Ovary (tissue), 9 donors: ENCODE results near the gene STUM. TPM values are rescaled to one million over a fixed set of nuclear protein-coding genes. Genes with fewer than 3 reads are reported as not detected.

Experiments used
- DNase-seq, 5 donors: peaks; one replicate each; pipeline ENCODE4 v3.0.0-alpha.2; 2019 to 2020
- H3K27ac ChIP-seq, 2 donors: fragments of 200-600 bp; one replicate each; pipeline versions ENCODE4 v1.5.1 to v1.8.0; 2019 to 2022
- H3K27me3 ChIP-seq: fragments of 200-600 bp; one replicate; pipeline ENCODE4 v1.8.0; 2022
- H3K36me3 ChIP-seq: fragments of 200-600 bp; sonication (generic); one replicate; pipeline ENCODE4 v1.5.1; 2019
- H3K4me1 ChIP-seq: one replicate; pipeline ENCODE4 v1.8.1; 2013; ENCODE audit warnings: mild to moderate bottlenecking, moderate library complexity; ENCODE audit not compliant: insufficient read depth
- H3K4me3 ChIP-seq: fragments of 200-600 bp; sonication (generic); one replicate; pipeline ENCODE4 v1.5.1; 2017
- H3K9me3 ChIP-seq, 2 donors: fragments of 200-600 bp in 1 of 2; sonication (generic) in 1 of 2; one replicate each; pipeline versions ENCODE4 v1.5.1 to v1.8.1; 2013 to 2019; ENCODE audit warnings: mild to moderate bottlenecking in 1 of 2, moderate library complexity in 1 of 2
- EP300 ChIP-seq: sonication (generic); formaldehyde crosslinking; IDR thresholded peaks from one replicate; pipeline ENCODE4 v1.6.1; 2017; ENCODE audit warnings: antibody characterized with exemption
- POLR2A ChIP-seq: fragments of 450-650 bp; IDR thresholded peaks from one replicate; pipeline ENCODE4 v1.6.1; 2017; ENCODE audit warnings: antibody characterized with exemption, mild to moderate bottlenecking, moderate library complexity
- WGBS, 3 donors: extraction: QIAGEN DNeasy Blood & Tissue Kit in 1 of 3; methylation state at CpG; one replicate each; pipeline versions ENCODE4 v1.1.5 to v1.1.7; 2013 to 2017; 5-methylcytosine and 5-hydroxymethylcytosine counted together
- intact Hi-C, 4 donors: fragments of 100-400 bp; cut with DNase I; formaldehyde crosslinking; loops; one replicate each; pipeline versions ENCODE4 v1.11.0 to v1.15.1; 2022 to 2023
- polyA plus RNA-seq, 2 donors: library from polyadenylated mRNA; stranded (reverse); fragments of 200-250 nt in 1 of 2; fragments of 350-450 nt in 1 of 2; fragmentation: Illumina TruSeq in 1 of 2; extraction: RNeasy Lipid Tissue Mini Kit (QIAGEN cat#74804) in 1 of 2; gene quantifications; one replicate each; pipeline ENCODE4 v1.2.3, GENCODE V29; 2013 to 2014
- total RNA-seq, 7 donors: library from RNA; depleted of rRNA in 2 of 7; stranded (reverse); fragments of >200 nt in 2 of 7; fragmentation: NEBNext Ultra II Directional in 3 of 7; extraction: Animal tissue kit (Norgen Biotek cat#: 25700) in 3 of 7; gene quantifications; one replicate each; pipeline versions ENCODE4 v1.1.0 to v1.2.4, GENCODE V29; 2016 to 2023
- TF ChIP-seq, protein P1 (sequence below), 3 donors: fragments of 450-650 bp in 2 of 3; fragments of 200-600 bp in 1 of 3; IDR thresholded peaks; one replicate each; pipeline versions ENCODE4 v1.5.1 to v1.8.0; 2016 to 2022; ENCODE audit warnings: antibody characterized with exemption in 3 of 3, mild to moderate bottlenecking in 1 of 3
- donor health status: DM: no; HTN: no; CAD: no; lungs with moderate emphysema.
- donor health status: DM: no; HTN: no; CAD: no.
- donor health status: Bipolar disorder and iron deficiency.
- donor health status: DM: yes; HTN: yes; CAD: no.
- donor health status: DM: no; HTN: no; CAD: no.
- donor health status: DM: yes; HTN: yes; CAD: no.

The STUM gene
- total and polyA plus RNA-seq, 9 donors: 0.24 to 6.1 (median 2.5) TPM

- H3K4me1 ChIP-seq: peaks cover 11% of the 10 kb centered on the region
- no peaks in the 10 kb centered on the region for H3K36me3 ChIP-seq
- peak in 2 of 5 donors; percentile 11 to 27 for DNase-seq
- H3K9me3 ChIP-seq: no peaks in the 10 kb centered on the region
- no peaks in the 10 kb centered on the region for H3K27me3 ChIP-seq
- H3K4me3 ChIP-seq: no peak overlapping the region
- no peak overlapping the region for H3K27ac ChIP-seq
- intact Hi-C loops: loop anchor here in 2 of 4 donors (5.0 kb wide), 1 partner anchor 61 kb away; the partner anchor contains the start of gene STUM (in 2 of the 2)
- WGBS, 3 donors: 91 to 100% (median 96%) methylated on average over 1 of the region's 1 CpG
- TF ChIP-seq EP300 (no peak), POLR2A (no peak)
- TF ChIP-seq, protein P1, sequence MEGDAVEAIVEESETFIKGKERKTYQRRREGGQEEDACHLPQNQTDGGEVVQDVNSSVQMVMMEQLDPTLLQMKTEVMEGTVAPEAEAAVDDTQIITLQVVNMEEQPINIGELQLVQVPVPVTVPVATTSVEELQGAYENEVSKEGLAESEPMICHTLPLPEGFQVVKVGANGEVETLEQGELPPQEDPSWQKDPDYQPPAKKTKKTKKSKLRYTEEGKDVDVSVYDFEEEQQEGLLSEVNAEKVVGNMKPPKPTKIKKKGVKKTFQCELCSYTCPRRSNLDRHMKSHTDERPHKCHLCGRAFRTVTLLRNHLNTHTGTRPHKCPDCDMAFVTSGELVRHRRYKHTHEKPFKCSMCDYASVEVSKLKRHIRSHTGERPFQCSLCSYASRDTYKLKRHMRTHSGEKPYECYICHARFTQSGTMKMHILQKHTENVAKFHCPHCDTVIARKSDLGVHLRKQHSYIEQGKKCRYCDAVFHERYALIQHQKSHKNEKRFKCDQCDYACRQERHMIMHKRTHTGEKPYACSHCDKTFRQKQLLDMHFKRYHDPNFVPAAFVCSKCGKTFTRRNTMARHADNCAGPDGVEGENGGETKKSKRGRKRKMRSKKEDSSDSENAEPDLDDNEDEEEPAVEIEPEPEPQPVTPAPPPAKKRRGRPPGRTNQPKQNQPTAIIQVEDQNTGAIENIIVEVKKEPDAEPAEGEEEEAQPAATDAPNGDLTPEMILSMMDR (IDR thresholded peaks at IDR 0.05): no peak
These were observed 59.3 kb downstream of the STUM start for GRCh38 chr1:226607821-226608220.

- H3K36me3 ChIP-seq: no peaks in the 10 kb centered on the region
- TF ChIP-seq, protein P1 (IDR thresholded peaks at IDR 0.05): peak; percentile 35 to 61 (median 51)
- TF ChIP-seq EP300: no peak
- no peak for TF ChIP-seq POLR2A
- DNase-seq: peak in 4 of 5 donors; percentile 59 to 74 (median 68)
- no peaks in the 10 kb centered on the region for H3K27me3 ChIP-seq
- H3K4me1 ChIP-seq: peaks cover 9% of the 10 kb centered on the region
- WGBS, 3 donors: 67 to 70% (median 70%) methylated on average over 18 of the region's 18 CpGs
- no peak overlapping the region for H3K27ac ChIP-seq
- H3K4me3 ChIP-seq: no peak overlapping the region
- intact Hi-C loops: loop anchor here in 2 of 4 donors (5.0 kb wide), 1 partner anchor 62 kb away; the partner anchor contains the start of gene STUM (in 2 of the 2)
- no peaks in the 10 kb centered on the region for H3K9me3 ChIP-seq
These were observed 60.3 kb downstream of the STUM start for GRCh38 chr1:226608699-226609505.

DNA sequence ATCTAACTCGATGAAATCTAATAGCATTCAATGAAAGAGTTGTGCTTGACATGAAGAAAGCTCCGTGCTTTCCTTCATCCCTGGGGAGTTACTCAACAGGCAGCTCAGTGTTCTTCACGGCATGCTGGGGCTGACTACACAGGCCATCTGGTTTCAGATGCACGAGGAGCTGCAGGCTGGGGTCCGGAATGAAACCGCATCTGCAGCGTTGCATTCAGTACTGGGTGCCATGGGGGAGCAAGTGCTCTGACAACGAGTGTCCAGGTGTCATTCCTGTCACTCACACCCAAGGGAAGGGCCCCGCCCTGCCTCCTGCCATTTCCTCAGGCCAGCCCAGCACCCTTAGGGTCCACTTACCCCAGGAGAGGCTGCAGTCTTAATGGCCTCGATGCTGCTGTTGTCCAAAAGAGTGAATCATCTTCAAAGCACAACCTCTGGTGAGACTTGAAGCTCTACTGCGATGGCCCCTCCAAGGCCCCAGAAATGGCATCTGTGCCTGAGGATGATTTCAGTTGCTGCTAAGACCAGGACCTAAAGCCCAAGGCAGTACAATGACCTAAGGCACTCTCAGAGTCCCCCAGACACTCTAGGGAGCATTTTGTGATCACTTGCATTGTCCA lies 61.4 kb downstream of the STUM start:
- TF ChIP-seq POLR2A (no peak), EP300 (no peak)
- TF ChIP-seq, protein P1 (IDR thresholded peaks at IDR 0.05): no peak
- 80 to 90% (median 81%) methylated on average over 11 of the region's 11 CpGs for WGBS, 3 donors
- no peaks in the 10 kb centered on the region for H3K27me3 ChIP-seq
- intact Hi-C loops: loop anchor here in 3 of 4 donors (5.0 to 10.0 kb wide), 2 partner anchors 63 to 185 kb away; partner anchors contain the start of gene STUM (in 3 of the 3)
- no peaks in the 10 kb centered on the region for H3K36me3 ChIP-seq
- H3K9me3 ChIP-seq: no peaks in the 10 kb centered on the region
- H3K4me1 ChIP-seq: peaks cover 3% of the 10 kb centered on the region
- no peak overlapping the region for H3K4me3 ChIP-seq
- H3K27ac ChIP-seq: no peak overlapping the region
- DNase-seq: peak in 2 of 5 donors; percentile 10 to 25

DNA sequence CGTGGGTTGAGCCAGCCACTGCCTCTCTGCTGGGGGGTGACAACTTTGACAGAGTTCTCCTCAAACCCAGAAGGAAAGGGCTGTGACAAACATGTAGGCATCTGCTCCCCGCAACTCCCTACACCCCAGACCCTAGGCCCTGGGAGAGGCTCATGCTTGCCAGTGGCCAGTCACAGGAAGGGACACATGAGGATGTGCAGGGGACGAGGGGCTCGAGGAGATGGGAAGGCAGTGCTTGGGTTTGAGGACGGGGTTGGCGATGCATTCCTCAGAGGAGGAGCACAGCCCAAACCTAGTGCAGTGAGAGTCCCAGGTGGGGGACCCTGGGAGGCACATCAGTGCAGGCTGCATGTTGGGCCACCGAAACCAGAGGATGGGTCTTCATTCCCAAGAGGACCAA lies 62.1 kb downstream of the STUM start:
- Histone ChIP-seq H3K4me1 (no peaks in the 10 kb centered on the region), H3K27ac (no peak overlapping the region), H3K4me3 (no peak overlapping the region), H3K27me3 (no peaks in the 10 kb centered on the region), H3K36me3 (no peaks in the 10 kb centered on the region), H3K9me3 (no peaks in the 10 kb centered on the region)
- intact Hi-C loops: loop anchor here in 3 of 4 donors (5.0 to 10.0 kb wide), 2 partner anchors 63 to 186 kb away; partner anchors contain the start of gene STUM (in 1 of the 3)
- 87 to 92% (median 87%) methylated on average over 7 of the region's 7 CpGs for WGBS, 3 donors
- peak in 2 of 5 donors; percentile 9 to 17 for DNase-seq
- TF ChIP-seq EP300 (no peak), POLR2A (no peak)
- TF ChIP-seq, protein P1 (IDR thresholded peaks at IDR 0.05): no peak
